NCI-H82 treated with DMSO at 0.1 percent for 48 hours (cell line): Measurements from ENCODE around the gene PPIP5K2.

Experiments used
- DNase-seq: peaks from one replicate; lab custom pipeline; 2025; ENCODE audit not compliant: unreplicated experiment; lab: John Stamatoyannopoulos, UW

Gene PPIP5K2

GRCh38 chr5:103235891-103236290 lies 115.8 kb downstream of the PPIP5K2 start:
- no peak for DNase-seq

DNA sequence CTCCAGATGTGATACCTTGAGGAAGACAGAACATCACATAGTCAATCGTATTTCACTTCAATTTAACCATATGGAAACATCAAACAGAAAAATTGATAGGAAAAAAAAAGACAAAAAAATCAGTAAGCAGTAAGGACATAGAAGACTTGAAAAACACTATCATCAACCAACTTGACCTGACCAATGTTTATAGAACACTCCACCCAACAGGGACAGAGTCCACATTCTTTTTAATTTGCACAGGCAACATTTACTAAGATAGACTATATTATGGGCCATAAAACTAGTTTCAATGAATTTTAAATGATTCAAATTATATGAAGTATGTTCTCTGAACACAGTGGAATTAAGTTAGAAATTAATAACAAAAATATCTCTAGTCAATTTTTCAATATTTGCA lies 117.7 kb downstream of the PPIP5K2 start:
- DNase-seq = no peak

DNA sequence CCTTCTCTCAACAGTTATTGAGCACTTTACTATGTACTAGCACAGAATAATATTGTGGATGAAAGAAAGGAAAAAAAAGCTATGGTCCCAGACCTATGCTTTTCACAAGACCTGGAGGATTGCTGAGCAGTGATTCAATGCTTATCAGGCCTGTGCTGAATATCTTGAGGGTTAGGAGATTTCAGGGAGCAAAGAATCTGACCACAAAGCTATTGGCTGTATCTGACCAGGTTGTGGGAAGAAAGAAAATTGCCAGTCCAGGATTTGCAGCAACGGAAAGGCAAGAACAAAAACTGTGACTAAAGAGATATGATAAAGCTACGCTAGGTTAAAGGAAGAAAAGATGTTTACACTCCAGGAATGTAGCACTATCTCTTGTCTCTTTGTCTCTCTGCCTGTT lies 123.6 kb downstream of the PPIP5K2 start:
- no peak for DNase-seq

GRCh38 chr5:103244398-103244797 lies 124.3 kb downstream of the PPIP5K2 start:
- DNase-seq = no peak

DNA sequence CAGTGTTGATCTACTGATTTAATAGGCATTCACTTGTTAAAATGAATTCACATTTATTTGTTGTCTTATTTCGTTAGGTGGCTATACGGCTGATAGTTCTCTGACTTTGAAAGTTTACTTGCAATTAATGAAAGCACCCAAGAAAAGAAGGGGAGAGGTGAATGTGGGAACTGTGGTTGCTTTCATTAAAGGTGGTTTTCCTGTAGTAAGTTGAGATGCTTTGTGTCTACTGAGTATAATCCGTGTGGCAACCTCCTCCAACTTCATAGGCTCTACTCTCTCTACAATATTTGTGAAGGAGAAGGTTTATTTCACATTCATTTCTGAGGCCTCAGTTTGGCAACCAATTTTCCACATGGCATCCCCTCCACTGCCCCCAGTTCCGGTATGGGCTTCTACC lies 125.7 kb downstream of the PPIP5K2 start:
- no peak for DNase-seq

- DNase-seq = no peak
These were observed 127.0 kb downstream of the PPIP5K2 start for GRCh38 chr5:103247118-103247517.

GRCh38 chr5:103249068-103249467 lies 129.0 kb downstream of the PPIP5K2 start:
- DNase-seq = no peak

DNA sequence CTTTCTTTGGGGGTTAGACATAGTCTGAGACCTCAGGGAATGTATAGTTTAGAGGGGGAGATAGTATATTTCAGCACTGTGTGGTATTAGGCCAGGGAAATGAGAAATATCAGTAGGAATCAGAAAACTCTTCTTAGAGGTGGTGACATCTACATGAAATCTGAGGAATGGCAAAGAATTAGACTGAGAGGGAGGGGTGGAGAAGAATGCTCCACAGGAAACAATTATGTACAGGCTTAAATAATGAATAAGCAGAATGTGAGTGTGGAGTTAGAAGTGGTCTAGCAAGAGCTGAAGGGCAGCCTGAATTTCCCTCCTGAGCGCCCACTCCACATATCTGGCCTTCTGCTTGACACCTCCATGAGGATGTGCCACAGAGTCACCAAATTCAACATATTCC lies 134.8 kb downstream of the PPIP5K2 start:
- no peak for DNase-seq

DNA sequence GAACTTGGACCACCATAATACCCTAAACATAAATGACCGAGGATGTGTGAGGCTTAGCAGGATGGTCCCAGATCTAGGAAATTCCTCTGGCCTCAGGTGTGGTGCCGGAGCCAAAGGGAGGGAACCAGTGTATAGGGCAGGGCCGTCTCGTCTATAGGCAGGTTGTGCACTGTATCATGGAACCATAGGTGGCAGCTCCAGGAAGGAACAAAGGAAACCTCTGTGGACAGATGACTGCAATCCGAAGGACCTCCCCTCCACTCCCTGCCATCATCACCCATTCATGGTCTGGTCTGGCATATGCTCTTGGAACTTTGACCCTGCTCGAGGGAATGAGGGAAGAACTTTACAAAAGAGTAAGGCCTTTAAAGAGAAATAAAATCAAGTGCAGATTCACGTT lies 135.6 kb downstream of the PPIP5K2 start:
- DNase-seq = no peak

- no peak for DNase-seq
These were observed 136.1 kb downstream of the PPIP5K2 start for GRCh38 chr5:103256178-103256577.

GRCh38 chr5:103258368-103258956 lies 138.4 kb downstream of the PPIP5K2 start, which contains the start of gene MACIR:
Gene MACIR, plus strand, starts transcription at chr5:103258763. Its CDS starts 17,157 bp downstream, at chr5:103275920.
- peak; percentile 92 for DNase-seq

DNA sequence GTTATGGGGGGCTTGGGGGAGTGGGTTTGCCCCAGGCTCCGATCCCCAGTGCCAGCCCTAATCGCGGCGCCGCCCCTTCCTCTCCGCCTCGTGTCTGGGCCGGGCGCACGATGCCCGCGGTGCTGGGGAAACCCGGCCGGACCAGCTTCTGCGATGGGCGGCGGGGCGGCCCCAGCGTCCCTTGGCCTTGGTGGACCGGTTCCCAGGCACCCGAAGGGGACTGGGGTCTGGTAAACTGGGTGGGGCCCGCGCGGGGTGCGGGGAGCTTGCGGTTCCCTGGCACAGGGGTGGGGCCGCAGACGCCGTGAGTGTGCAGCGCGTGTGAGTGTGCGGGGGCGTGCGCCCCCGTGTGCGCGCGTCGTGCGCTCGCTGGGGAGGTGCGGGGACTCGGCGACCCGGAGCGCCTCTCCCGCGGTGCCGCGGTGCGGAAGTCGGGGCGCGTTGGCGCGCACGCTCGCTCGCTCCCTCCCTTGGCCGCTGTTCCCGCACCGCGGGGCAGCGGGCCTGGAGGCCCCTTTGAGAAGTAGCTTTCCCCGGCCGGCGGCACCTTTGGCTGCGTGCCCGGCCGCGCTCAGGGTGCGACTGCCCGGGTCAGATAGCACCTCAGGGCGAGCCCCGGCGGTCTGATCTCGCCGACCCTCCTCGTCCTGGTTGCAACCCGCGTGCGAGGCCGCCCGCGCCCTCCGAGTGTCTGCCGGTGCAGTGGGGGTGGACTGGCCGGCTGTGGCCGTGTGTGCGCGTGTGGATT lies 139.0 kb downstream of the PPIP5K2 start:
- no peak for DNase-seq

DNA sequence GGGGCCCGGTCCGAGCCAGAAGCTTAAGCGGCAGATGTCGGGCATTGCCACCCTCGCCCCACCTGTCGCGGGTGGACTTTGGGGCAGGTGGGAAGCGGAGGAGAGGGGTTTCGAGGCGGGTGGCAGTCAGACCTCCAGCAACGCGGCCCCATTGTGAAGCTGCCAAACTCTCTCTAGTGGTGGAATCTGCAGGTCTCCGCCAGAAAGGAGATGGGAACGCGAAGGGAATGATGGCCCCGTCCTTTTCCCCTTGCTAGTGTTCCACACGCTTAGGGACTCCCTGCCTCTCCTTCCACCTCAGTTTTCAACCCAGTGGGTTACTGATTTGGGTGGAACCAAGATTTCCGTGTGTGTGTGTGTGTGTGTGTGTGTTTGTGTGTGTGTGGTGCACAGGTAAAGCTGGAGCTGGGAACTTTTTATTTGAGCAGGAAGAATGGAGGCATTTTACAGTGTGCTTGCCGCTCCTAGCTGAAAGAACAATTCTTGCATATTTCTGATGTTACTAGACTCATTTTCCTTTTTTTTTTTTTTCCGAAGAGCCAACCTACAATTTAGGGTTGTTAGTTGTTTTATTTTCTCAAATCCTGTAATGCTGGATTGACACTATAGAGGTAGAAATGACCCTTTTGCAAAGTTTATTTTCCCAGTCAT lies 139.7 kb downstream of the PPIP5K2 start:
- no peak for DNase-seq

DNA sequence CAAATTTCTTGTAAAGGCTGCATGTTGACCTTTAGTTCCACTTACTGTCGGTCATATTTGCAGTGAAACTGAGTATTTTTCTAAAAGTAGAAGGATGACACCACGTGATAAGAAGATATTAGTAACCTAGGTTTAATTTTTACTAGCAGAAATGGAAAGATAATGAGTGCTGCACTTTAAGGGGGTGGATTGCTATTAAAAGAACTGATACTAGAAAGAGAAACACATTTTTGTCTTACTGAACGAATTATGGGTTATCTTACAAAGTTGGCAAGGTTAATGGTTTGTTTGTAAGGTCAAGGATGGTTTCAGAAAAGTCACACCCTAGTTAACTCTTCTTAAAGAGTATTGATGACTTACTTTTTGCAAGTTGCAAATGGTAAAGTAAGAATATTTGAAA lies 140.8 kb downstream of the PPIP5K2 start:
- no peak for DNase-seq
